GM19193 (cell line): ENCODE results near the gene UNC5C.

Experiments used
- POLR2A ChIP-seq: IDR thresholded peaks from 4 replicates; pipeline ENCODE4 v1.6.1; 2011; ENCODE audit not compliant: insufficient read depth, insufficient read length; ENCODE audit errors: extremely low read depth

Gene UNC5C

DNA sequence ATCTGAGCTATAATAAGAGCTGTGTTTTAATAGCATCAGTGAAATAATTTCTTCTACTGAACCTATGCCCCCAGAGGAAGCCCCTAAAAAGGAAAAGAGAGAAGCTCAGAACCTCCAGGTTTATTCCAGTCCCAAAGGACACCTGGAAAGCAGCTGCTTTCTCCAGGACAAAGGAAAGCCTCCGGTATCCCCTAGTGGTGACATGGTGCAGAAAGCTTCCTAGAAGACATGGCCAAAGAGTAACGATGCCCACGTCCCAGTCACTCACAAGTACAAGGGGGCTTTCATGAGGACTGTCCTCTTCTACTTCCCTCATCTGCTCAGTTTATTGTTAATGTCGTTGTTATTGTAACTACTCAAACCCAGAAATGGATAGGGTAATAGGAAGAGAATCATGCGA is 343.9 kb downstream of the UNC5C start:
- TF ChIP-seq POLR2A: no peak

DNA sequence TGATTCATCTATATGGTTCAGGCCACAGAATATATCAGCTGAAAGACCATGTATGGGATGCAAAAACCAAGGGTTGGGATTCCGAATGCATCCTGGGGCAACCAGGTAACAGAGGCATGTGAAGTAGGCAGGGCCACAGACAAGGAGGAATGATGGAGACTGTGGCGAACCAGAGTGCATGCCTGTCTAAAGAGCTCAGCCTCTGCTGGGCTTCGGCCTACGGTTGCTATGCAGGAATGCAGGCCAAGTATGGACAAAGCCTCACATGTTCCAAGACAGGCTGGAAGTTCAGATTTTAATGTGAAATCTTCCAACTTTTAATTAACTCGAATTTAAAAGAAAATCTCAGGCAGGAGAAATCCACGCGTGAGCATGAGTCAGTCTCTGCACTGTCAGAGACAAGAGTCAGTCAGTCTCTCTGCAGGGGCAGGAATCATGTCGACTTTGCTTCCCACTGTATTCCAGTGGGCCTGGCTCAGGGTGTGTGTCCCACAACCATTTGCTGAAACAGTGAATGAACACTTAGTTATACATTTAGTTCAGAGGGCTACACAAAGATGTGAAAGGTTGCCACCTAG is 344.4 kb downstream of the UNC5C start:
- TF ChIP-seq POLR2A: no peak

DNA sequence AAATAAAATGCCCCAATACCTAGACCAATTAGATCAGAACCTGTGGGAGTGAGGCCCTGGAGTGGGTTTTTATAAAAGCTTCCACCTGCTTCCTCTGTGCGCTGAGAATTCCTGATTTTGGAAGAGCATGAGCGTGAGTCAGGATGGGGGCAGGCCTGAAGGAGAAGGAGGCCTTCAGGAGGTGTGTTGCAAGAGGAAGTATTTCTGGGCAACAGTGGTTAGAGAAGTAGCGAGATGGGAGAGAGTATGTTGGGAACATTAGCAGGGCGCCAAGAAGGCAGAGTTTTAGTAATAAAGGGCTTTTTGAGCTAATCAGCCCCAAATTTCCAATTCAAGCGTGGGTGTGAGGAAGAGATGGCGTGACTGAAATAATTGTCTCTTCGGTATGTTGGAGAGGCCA is 349.8 kb downstream of the UNC5C start:
- no peak for TF ChIP-seq POLR2A

DNA sequence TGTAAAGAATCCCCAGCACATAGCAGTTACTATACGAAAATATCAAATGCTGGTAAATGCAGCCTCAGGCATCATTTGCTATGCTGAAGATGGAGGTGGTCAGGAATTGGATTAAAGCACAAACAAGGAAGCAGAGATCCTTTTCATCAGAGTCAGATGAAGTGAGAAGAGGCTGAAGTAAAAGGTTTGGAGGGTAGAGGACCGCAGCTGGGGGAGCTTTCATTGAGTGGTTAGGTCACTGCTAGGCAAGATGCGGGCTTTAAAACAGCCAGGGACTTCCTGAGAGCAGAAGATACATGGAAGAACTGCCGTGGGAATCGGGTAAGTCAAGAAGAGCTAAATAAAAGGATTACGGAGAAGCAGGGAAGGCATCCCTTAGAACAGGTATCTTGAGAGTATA is 351.4 kb downstream of the UNC5C start:
- no peak for TF ChIP-seq POLR2A

DNA sequence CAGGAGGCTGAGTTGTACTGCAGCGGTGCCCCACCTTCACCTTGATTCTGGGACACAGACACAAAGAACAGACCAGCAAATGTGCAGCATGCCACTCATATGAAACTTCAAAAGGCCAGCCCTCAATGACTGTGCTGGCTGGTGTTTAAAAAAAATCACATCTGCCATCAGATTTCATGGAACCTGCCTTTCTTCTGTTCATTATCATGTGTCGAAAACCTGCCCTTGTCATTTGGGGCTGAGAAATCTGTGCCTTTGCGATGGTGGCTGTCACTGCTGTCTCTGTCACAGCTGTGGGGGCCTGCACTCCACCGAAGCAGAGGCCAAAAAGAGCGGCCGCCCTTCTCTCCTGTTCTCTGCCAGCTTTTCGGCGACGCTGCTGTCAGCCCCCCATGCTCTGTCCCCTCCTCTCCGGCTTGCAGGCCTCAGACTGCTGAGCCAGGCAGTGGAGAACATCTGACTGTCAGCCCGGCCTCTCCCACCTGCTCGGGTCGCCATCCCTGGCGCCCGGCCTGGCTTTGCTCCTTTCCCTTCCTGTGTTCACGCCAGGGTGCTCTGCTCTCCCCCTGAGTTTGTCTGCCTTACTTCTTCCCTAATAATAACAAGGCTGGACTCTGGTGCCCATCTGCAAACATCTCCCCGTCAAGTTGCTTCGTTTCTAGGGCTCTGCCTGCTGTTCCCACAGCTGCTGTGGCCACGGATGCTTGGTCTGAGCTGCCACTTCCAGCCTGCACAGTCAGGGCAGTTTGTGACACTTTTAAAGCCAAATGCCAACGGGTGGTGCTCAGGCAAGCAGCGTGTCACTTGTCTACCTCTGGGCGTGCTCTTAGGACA is 355.2 kb downstream of the UNC5C start:
- TF ChIP-seq POLR2A: no peak

DNA sequence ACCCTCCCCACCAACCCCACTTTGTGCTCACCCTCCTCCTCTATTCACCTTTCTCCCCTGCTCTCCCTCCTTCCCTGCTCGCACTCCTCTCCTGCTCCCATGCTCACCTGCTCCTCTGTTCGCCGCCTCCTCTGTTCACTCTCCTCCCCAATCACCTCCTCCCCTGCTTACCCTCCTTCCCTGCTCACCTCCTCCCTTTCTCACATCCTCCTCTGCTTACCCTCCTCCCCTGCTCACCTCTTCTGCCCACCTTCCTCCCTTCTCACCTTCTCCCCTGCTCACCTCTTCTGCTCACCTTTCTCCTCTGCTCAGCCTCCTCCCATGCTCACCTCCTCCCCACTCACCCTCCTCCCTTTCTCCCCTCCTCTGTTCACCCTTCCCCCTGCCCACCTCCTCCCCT is 357.2 kb downstream of the UNC5C start:
- TF ChIP-seq POLR2A: no peak

DNA sequence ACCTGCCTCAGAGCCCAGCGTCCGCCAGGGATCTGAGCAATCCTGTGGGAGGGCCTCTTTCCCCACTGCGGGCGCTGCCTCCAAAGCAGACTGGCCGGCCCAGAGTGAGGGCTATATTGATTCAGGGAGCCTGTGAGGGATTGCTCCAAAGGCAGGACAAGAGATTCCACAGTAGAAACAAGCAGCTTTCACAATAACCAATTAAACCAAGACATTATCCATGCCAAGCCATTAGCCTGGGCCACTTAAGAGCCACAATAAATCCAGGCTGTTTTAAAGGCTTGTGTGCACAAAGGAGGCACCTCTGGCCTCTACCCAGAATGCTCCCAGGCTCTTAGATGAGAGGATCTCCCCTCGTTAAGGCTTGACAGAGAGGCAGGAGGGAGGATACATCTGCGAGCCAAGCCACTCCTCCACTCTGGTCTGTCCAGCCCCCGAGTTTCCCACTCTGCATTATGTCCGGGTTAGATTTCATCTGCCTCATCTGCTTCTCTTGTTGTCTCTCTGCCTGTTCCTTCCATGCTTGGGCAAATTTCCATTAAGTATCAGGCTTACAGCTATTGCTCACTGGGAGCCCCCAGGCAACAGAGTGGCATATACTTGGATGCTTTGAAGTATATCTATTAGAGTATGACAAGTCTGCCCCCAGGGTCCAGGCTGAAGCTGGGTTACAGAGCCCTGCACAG is 357.9 kb downstream of the UNC5C start:
- no peak for TF ChIP-seq POLR2A

DNA sequence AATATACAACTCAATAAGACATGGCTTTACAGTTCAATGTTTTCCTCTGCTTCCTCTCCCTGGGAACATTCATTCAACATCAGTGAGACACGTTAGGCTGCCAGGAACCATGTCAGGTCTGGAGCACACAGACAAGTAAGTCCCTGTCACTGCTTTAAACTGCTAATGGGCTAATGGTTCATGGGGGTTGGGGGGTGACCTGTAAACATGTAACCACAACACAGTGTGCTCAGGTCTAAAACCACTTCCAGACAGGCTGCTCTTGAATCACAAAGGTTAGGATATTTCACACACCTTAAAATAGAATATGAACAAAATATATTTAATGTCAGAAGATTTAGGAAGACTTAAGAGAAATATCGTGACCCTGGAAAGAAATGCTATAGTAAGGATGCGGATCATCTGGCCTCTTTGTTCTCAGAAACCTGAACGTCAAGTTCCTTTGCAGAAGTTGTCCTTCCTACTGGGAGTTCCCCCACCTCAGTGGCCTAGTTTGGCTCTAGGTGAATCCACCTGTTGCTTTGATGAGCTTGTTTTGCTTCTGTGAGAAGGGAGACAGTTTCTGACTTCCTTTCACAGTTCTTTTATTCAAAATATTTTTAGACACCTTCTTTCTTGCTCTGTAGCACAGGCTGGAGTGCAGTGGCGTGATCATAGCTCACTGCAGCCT is 359.9 kb downstream of the UNC5C start:
- TF ChIP-seq POLR2A: no peak

DNA sequence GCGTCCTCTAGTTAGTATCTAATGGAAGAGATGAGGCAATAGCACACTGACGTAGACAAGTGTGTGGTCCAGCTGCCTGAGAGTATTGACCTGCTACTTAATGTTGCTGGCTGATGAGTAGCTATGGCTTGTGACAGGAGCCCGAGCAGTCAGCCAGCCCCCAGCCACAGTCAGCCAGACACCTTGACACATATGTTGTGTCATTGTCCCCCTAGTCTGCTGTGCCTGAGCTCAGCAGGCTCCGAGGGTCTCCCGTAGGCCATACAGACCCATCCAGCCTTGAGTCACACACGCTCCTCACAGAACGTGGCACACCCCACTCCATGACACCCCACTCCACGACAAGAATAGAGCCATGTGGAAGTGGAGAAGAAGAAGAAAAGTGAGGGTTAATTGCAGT is 362.1 kb downstream of the UNC5C start:
- TF ChIP-seq POLR2A: no peak

DNA sequence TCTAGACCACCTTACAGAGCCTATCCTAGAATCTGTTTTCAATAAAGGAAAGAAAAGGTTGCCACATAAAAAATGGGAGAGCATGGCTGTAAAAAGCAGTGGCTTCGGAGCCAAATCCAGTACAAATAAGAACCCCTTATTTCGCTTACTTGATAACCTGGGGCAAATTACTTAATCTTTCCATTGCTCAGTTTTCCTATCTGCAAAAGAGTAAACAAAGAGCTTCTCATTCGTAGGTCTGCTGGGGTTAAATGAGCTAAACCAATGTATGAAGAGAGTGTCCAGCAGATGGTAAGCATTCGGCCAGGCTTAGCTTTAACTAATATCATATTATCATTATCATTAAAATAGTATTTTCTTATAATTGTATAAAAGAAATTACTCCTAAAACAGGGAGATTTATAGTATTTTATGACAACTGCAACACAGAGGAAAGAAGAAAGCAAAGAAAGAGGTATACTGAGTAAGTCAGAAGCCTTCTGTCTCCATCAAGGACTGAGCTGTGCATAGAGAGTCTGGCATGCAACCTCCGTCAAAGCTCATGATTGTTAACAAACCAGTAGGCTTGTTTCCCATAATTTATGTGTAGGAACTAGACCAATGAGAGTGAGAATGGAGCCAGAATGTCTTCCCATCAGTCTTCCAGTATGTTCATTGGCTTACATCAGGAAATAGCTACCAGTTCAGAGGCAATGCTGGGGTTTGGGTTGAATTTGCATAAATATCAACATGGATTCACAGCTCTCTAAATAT is 364.9 kb downstream of the UNC5C start:
- no peak for TF ChIP-seq POLR2A

DNA sequence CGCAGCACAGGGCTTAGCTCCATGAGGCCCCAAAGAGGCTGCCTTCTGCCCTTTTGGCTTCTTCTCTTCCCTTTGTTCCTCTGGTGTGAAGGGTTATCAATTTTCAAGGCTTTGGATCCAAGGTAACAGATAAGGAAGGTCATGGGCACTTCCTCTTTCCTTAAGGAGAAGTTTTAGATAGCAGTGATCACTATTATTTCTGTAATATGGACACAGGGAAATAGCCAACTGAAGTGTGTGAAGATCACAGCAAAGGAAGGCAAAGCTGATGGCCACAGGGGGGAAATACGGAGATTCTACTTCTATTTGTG is 366.8 kb downstream of the UNC5C start:
- TF ChIP-seq POLR2A: no peak

DNA sequence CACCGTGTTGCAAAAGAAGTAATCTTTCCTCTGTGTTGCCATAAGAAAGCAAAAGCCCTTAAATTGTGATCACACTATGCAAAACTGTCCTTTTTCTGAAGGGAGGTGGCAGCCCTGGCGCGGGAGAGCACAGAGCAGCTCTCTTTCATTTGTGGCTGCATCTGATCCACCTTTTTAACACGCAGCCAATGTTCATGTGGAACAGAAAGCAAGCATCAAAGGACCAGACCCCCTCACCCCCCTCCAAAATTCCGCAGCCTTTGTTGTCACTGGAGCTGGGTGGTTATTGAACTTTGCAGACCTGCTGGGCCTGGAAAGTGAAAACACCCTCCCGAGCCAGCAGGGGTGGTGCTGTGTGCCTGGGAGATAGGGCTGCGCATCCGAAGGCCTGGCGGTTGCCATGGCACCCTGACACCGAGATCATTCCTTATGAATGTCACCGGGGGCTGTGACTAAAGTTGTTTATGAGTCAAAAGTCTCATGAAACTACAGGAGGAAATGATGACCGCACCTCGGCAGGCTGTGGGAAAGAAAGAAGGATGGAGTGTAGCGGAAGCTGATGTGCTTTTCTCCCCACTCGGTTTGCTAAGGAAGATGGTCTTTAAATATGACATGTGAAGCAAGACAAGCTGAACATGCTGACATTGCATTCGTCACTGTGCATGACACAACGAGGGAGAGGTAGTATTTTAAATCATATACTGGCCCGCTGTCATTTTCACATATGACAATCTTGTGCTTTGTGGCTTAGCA is 367.4 kb downstream of the UNC5C start:
- no peak for TF ChIP-seq POLR2A

DNA sequence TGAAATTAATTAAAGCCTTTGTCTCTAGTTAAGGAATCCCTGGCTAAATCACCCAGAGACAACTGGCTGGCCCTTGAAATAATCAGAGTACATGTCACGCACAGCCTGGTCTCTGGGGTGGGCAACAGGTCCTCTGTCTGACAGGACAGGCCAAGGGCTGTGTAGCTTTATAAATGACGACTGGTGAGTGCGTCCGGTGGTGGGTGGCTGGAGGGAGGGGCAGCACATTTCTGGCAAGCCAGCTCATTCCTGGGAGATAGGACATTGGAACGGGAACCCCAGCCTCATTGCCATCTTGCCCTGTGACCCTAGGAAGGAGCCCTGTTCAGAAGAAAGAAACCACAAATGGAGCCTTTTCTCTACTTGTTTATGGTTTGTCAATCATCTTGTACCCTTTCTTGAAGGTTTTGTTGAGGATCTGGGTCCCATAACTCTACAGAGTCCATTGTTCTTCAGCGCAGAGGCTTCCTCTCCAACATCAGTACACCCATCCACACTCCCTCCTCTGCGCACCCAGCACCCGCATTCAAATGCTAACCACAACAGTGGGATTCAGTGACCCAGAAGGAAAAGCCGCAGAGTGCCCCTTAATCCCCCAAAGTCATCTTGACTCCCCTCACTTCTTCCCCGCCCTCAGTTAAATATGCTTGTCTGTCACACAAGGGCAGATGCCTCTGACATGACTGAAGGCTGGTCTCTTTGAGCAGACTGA is 368.1 kb downstream of the UNC5C start:
- TF ChIP-seq POLR2A: no peak

DNA sequence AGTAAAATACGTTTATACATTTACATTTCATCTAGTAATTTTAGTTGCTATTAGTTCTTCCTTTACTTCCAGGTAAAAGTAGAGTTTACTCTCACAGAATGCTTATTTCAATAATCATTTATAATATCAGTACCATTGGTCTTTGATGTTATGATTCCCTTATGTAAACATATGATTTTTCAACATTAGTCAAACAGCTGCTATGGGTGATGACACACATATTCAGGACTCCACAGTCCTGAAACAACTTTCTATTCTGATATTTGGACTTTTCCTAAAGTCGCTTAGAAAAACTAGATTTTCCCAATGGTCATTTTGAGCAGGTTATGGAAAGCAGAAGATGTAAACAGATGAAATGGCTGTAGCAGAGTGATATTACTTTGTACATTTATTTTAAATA is 369.8 kb downstream of the UNC5C start:
- no peak for TF ChIP-seq POLR2A

DNA sequence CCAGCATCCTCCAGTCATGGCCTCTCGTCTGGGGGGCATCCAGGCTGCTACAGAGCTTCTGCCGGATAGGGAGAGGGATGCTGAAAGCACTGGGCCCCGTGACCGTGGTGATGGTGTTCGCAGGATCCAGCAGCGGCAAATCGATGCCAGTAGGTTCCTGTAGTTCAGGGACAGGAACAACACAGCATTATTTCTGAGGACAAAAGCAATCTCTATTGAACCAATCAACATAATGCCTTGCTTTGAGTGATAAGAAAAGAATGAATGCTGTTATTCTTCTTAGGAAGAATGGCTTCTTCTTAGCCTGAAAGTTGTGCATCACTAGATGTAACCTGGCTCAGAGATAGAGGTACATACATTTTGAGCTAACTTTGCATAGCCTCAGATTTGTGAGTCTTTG is 378.6 kb downstream of the UNC5C start:
- TF ChIP-seq POLR2A: no peak
